ENCODE data around the gene SMIM43. TPM values are rescaled to one million over a fixed set of nuclear protein-coding genes. Genes with fewer than 3 reads are reported as not detected.

Gene SMIM43
- 0.26 TPM in 1 of 2 replicates, not detected in the other for total RNA-seq (2014; rRNA removed; shearing (Covaris generic))

DNA sequence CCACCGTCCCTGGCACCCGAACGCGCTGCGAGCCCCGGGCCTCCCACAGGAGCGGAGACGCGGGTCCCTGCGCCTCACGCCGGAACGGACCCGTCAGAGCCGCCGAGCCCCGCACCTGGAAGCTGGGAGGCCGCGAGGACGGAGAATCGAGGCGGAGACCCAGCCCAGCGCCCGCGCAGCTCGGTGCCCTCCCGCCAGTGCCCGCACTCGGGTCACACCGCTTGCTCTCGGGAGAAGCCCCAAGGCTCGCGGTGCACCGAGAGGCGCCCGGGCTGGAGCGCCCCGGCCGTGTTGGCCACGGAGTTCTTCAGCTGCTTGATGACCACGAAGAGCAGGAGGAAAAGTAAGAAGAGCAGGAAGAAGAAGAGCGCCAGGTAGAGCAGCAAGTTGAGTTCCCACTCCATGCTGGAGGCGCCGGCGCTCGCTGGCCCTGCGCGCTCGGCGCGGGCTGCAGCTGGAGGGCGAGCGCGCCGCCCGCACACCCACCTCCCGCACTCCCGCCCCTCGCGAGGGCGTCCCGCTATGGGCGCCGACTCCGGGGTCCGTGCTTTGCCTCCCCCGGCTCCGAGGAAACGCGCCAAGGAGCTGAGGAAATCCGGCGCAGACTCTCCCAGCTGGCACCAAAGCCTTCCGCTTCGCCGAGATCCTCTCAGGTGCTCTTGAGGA lies at the start of gene SMIM43:
TSS of gene SMIM43 (minus strand) at position 463 of the 666 bp plus-strand sequence. CDS start at position 404, 59 bp downstream.
- DNase-seq (ENCODE audit: low read depth in 1 of 2, low spot score in 2 of 2) = peak in 1 of 2 experiments; percentile 14

DNA sequence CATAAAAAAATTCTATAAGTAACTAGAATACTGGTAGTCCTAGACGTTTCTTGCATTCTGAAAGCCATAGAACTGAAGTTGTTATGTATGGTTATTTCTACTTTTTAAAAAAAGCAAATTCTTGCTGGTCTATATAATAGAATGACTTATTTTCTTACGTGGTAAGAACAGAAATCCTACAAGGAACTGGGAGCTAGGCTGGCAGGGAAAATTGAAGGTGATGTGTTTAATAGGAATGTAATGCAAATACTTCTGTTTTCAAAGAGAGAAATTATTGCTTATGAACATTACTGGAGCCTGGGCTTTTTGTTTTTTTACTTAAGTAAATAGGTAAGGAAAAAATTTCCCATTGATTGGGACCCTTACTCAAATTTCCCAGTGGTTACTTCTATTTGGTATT lies 49.8 kb upstream of the SMIM43 start:
- Histone ChIP-seq H3K36me3 (peaks cover 94% of the 10 kb centered on the region), H3K9me3 (replicated peaks) (no peaks in the 10 kb centered on the region), H3K4me3 (no peak overlapping the region), H3K27ac (no peak overlapping the region), H3K27me3 (replicated peaks) (no peaks in the 10 kb centered on the region), H3K4me1 (replicated peaks) (peaks cover 33% of the 10 kb centered on the region)
- DNase-seq (ENCODE audit: low read depth in 1 of 2, low spot score in 2 of 2) = no peak

More for the DNA sequence above, at the start of gene SMIM43:
- Histone ChIP-seq H3K4me1 (replicated peaks) (peaks cover 11% of the 10 kb centered on the region), H3K36me3 (no peaks in the 10 kb centered on the region), H3K9me3 (replicated peaks) (no peaks in the 10 kb centered on the region), H3K27ac (no peak within 1 kb of the TSS), H3K27me3 (replicated peaks) (peaks cover 6% of the 10 kb centered on the region), H3K4me3 (peak within 1 kb of the TSS; percentile 38)

DNA sequence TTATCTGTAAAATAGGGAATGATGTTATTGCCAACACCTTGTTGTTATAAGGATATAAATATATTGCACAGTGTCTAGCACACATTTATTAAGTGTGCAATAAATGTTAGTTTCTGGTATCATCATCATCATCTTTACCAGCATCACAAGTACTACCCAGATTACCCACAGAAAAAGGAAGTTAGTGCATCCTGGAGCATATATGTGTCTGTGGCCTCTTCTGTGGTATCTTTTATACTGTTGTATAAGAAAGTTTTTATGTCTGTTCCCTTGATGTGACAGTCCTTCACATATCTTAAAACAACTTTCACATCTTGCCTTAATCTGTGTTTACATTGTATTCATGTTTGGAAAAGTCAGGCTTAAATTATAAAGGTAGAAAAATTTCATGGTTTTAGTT lies 46.2 kb upstream of the SMIM43 start:
- peak overlapping the region; percentile 29 for H3K27ac ChIP-seq
- peaks cover 25% of the 10 kb centered on the region for H3K4me1 ChIP-seq (replicated peaks)
- DNase-seq (ENCODE audit: low read depth in 1 of 2, low spot score in 2 of 2) = no peak
- no peaks in the 10 kb centered on the region for H3K27me3 ChIP-seq (replicated peaks)
- no peaks in the 10 kb centered on the region for H3K9me3 ChIP-seq (replicated peaks)
- H3K36me3 ChIP-seq = peaks cover 93% of the 10 kb centered on the region
- no peak overlapping the region for H3K4me3 ChIP-seq

DNA sequence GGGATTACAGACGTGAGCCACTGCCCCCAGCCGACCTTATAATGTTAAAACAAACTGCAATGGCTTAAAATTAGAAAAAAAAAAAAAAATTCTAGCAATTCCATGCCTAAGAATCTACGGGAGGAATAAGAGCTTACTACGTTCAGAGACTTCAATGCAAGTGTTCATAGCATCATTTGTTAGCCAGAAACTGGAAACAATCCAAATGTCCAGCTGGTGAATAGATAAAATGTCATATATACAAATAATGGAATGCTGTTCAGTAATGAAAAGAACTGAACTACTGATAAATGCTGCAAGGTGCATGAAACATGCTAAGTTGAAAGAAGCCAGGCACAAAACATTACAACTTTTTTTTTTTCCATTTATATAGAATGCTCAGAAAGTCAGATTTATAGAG lies 41.4 kb upstream of the SMIM43 start:
- H3K4me1 ChIP-seq (replicated peaks) = peaks cover 25% of the 10 kb centered on the region
- H3K4me3 ChIP-seq = no peak overlapping the region
- DNase-seq (ENCODE audit: low read depth in 1 of 2, low spot score in 2 of 2) = no peak
- H3K36me3 ChIP-seq = peaks cover 90% of the 10 kb centered on the region
- H3K9me3 ChIP-seq (replicated peaks) = no peaks in the 10 kb centered on the region
- H3K27me3 ChIP-seq (replicated peaks) = no peaks in the 10 kb centered on the region
- no peak overlapping the region for H3K27ac ChIP-seq

DNA sequence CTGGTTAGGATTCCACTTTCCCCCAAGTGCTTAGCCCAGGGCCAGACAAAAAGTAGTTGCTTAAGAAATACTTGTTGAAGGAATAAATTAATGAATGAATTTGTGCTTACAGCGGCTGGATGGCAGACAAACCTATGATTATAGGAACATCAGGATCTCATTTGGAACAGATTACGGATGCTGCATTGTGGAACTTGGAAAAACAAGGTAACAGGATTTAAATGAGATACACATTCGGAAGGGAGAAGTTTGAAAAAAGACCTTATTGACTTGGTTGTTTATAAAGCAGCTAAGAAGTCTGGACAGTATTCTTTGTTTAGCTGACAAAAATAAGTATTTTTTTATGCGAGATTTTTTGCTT lies 36.7 kb upstream of the SMIM43 start:
- peak overlapping the region; percentile 83 for H3K27ac ChIP-seq
- peak overlapping the region; percentile 68 for H3K4me3 ChIP-seq

DNA sequence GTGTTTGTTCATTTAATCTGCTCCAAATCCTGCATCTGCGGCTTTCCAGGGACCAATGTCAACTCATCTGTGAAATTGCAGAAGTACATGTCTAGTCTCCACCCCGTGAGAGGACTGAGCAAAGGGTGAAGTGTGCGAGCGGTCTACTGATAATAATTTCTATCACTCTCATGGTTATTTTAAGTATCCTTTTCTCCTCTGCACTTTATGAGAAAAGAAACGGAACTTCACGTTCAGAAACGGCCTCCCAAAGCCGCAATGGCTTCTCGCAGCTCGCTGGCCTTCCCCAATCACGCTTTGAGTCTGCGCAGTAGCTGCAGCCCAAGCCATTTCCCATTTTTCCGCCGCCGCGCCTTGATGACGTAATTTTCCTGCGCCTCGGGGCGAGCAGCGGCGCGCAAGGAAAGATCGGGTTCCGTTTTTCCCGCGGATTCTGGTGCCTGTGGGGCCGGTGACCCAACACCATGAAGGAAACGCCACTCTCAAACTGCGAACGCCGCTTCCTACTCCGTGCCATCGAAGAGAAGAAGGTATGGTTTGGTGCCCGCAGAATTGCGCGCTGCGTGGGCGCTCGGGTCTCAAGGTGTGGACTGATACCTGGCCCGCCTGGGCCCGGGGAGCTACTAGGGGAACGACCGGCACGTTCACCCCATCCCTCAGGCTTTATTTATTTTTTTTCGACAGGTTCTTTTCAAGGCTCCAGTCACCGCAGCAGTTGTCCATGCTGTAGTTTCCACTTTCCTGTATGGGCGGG lies 36.2 kb upstream of the SMIM43 start, which contains the start of gene EXOSC9:
TSS of gene EXOSC9 (plus strand) at position 363 of the 754 bp plus-strand sequence. CDS start at position 465, 102 bp downstream.
- H3K27me3 ChIP-seq (replicated peaks) = no peaks in the 10 kb centered on the region
- H3K27ac ChIP-seq = peak within 1 kb of the TSS; percentile 83
- no peaks in the 10 kb centered on the region for H3K9me3 ChIP-seq (replicated peaks)
- peak within 1 kb of the TSS; percentile 68 for H3K4me3 ChIP-seq
- peak; percentile 95 for DNase-seq (ENCODE audit: low read depth in 1 of 2, low spot score in 2 of 2)
- peaks cover 26% of the 10 kb centered on the region for H3K4me1 ChIP-seq (replicated peaks)
- H3K36me3 ChIP-seq = peaks cover 44% of the 10 kb centered on the region

More for the DNA sequence above, 36.7 kb upstream of the SMIM43 start:
- no peak for DNase-seq (ENCODE audit: low read depth in 1 of 2, low spot score in 2 of 2)
- no peaks in the 10 kb centered on the region for H3K27me3 ChIP-seq (replicated peaks)
- peaks cover 20% of the 10 kb centered on the region for H3K4me1 ChIP-seq (replicated peaks)
- H3K9me3 ChIP-seq (replicated peaks) = no peaks in the 10 kb centered on the region
- peaks cover 49% of the 10 kb centered on the region for H3K36me3 ChIP-seq

DNA sequence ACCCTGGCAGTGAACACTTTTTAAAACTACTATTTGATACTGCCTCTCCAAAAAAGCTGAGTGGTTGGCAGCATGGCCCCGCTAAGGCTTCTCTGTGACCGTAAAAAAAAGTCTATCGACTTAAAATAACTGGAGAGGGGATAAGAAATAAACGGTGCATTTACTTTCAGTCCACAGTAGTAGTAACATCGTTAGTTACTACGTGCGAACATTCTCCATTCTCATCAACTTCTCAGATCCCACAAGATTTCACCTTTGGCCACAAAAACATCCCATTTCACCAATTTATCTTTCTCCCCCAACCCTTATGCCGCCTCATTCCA lies 35.6 kb upstream of the SMIM43 start:
- no peaks in the 10 kb centered on the region for H3K27me3 ChIP-seq (replicated peaks)
- no peak for DNase-seq (ENCODE audit: low read depth in 1 of 2, low spot score in 2 of 2)
- peaks cover 40% of the 10 kb centered on the region for H3K36me3 ChIP-seq
- H3K27ac ChIP-seq = peak overlapping the region; percentile 83
- peaks cover 31% of the 10 kb centered on the region for H3K4me1 ChIP-seq (replicated peaks)
- peak overlapping the region; percentile 68 for H3K4me3 ChIP-seq
- no peaks in the 10 kb centered on the region for H3K9me3 ChIP-seq (replicated peaks)

DNA sequence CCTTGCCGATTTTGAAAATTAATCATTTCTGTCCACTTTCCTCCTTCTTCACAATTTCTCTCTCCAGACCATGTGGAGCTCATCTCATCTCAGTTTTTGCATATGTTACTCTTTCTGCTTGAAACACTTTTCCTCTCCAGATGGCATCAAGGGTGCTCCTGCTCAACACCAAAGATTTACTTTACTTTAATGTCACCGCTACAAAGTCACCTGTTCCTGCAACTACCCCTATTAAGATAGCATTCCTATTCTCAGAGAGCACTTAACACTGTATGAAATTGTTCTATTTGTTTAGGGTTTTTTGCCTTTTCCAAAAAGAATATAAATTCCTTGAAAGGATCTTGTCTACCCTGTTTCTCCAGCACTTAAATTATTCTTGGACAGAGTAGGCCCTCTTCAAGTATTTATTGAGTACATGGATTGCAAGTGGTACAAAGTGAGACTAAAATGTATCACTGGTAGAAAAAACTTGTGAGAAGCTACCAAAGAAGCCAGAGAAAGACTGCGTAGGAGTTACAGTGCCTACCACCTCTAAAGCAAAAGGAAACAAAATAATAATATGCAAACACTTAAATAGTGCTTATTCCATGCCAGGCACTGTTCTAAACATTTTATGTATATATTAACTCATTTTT lies 35.0 kb upstream of the SMIM43 start:
- peaks cover 38% of the 10 kb centered on the region for H3K4me1 ChIP-seq (replicated peaks)
- no peaks in the 10 kb centered on the region for H3K27me3 ChIP-seq (replicated peaks)
- H3K4me3 ChIP-seq = no peak overlapping the region
- no peak overlapping the region for H3K27ac ChIP-seq
- H3K9me3 ChIP-seq (replicated peaks) = no peaks in the 10 kb centered on the region
- peaks cover 34% of the 10 kb centered on the region for H3K36me3 ChIP-seq
- no peak for DNase-seq (ENCODE audit: low read depth in 1 of 2, low spot score in 2 of 2)

DNA sequence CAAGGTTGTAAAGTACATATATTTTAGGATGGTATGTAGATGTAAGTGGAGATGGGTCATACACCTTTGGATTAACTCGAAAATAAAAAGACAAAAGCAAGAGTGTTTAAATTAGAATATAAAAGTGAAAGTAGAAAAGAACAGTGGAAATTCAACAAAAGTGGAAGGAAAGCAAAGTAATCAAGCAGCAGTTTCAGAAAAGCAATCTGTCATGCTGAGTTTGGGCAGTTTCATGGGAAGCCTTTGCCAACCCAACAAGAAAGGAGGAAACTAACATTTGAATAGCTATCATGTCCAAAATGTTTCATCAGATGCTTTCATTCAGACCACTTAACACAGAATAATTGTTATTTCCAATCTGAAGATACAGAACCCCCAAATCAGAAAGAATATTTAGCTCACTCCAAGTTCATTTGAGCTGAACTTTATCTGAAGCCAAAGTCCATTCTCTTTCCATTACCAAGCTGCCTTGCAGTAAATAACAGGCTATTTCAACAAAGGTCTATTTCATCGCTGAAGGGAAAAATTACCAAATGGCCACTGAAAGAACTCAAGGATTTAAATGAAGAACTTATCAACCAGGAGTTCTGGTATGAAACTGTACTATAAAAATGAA lies 34.4 kb upstream of the SMIM43 start:
- Histone ChIP-seq H3K9me3 (replicated peaks) (no peaks in the 10 kb centered on the region), H3K4me3 (no peak overlapping the region), H3K27ac (no peak overlapping the region), H3K27me3 (replicated peaks) (no peaks in the 10 kb centered on the region), H3K4me1 (replicated peaks) (peaks cover 44% of the 10 kb centered on the region), H3K36me3 (peaks cover 27% of the 10 kb centered on the region)
- no peak for DNase-seq (ENCODE audit: low read depth in 1 of 2, low spot score in 2 of 2)

DNA sequence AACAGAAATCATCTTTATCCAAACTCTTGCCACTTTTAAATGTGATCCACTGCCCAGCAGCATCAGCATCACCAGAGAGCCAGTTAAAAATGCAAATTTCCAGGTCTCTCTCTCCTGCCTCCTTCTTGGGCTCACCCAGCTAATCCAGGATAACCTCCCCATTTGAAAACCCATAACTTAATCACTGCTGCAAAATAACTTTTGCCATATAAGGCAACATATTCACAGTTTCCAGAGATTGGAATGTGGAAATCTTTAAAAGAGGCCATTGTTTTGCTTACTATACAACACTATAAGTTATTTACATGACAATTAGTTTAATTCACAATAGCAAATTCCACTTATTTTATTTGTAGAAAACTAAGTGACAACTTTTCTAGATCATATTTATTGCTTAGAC lies 31.3 kb upstream of the SMIM43 start:
- DNase-seq (ENCODE audit: low read depth in 1 of 2, low spot score in 2 of 2) = no peak
- Histone ChIP-seq H3K9me3 (replicated peaks) (no peaks in the 10 kb centered on the region), H3K27ac (peak overlapping the region; percentile 47), H3K36me3 (no peaks in the 10 kb centered on the region; the same call in 1 of the 2 replicates), H3K27me3 (replicated peaks) (no peaks in the 10 kb centered on the region), H3K4me3 (no peak overlapping the region), H3K4me1 (replicated peaks) (peaks cover 45% of the 10 kb centered on the region)

DNA sequence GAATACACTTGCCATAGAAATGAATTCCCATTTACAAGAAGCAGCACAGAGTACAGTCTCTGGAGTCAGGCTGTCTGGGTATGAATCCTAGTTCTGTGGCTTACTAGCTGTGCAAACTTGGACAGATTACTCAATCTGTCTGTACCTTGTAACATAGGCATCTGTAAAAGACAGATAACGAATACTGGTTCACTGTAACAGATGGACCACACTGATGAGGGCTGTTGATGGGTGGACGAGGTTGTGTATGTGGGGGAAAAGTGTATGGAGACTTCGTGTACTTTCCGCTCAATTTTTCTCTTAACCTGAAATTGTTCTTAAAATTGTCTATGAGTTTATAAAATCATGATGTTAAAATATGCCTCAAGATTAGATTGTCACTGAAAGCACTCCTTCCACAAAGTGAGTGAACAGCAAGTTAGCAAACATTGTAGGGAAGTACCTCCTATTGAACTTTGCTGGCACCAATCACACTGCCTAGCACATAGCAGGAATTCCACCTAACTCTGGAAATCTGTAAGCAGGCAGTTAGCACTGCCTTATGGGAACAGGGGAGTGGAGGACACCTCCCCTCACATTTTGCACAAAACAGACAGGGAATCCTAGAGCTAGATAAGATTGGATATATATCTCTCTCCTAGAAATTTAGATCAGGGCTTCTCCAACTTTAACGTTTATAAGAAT lies 29.7 kb upstream of the SMIM43 start:
- H3K4me1 ChIP-seq (replicated peaks) = peaks cover 56% of the 10 kb centered on the region
- no peak overlapping the region for H3K27ac ChIP-seq

DNA sequence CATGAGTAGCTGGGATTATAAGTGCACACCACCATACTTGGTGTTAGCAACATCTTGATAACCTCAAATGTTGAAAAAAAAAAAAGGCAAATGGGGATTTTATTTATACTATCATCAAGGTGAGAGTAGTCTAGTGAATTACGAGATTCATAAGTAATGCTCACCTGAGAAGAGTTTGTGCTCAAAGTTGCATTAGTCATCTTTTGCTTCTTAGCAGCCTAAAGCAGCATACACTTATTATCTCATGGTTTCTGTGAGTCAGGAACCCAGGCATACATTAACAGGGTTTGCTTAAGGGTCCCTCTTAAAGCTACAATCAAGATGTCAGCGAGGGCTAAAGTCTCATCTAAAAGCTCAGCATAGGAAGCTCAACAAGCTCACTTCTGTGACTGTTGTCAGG lies 28.0 kb upstream of the SMIM43 start:
- Histone ChIP-seq H3K4me3 (no peak overlapping the region), H3K27me3 (replicated peaks) (no peaks in the 10 kb centered on the region), H3K9me3 (replicated peaks) (no peaks in the 10 kb centered on the region), H3K36me3 (no peaks in the 10 kb centered on the region), H3K27ac (no peak overlapping the region), H3K4me1 (replicated peaks) (peaks cover 68% of the 10 kb centered on the region)
- no peak for DNase-seq (ENCODE audit: low read depth in 1 of 2, low spot score in 2 of 2)

More for the DNA sequence above, 29.7 kb upstream of the SMIM43 start:
- no peaks in the 10 kb centered on the region for H3K27me3 ChIP-seq (replicated peaks)
- no peaks in the 10 kb centered on the region for H3K36me3 ChIP-seq
- H3K9me3 ChIP-seq (replicated peaks) = no peaks in the 10 kb centered on the region
- DNase-seq (ENCODE audit: low read depth in 1 of 2, low spot score in 2 of 2) = no peak
- no peak overlapping the region for H3K4me3 ChIP-seq

DNA sequence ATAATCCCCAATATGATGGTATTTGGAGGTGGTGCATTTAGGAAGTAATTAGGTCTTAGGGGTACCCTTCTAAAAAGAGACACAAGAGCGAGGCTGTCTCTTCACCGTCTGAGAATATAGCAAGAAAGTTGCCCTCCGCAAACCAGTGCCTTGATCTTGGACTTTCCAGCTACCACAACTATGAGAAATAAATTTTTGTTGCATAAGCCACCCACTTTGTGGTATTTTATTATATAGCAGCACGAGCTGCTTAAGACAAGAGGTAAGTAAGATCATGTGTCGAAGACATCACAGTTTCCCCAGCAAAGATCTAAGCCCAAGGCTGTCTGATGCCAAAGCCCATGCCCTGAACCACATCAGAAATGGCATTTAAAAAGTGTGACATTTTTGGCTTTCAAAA lies 26.5 kb upstream of the SMIM43 start:
- no peaks in the 10 kb centered on the region for H3K27me3 ChIP-seq (replicated peaks)
- peaks cover 71% of the 10 kb centered on the region for H3K4me1 ChIP-seq (replicated peaks)
- H3K4me3 ChIP-seq = no peak overlapping the region
- no peaks in the 10 kb centered on the region for H3K9me3 ChIP-seq (replicated peaks)
- DNase-seq (ENCODE audit: low read depth in 1 of 2, low spot score in 2 of 2) = peak; percentile 57 to 74
- no peaks in the 10 kb centered on the region for H3K36me3 ChIP-seq
- H3K27ac ChIP-seq = peak overlapping the region; percentile 65
